GM18505 (cell line): Measurements from ENCODE around the gene TC2N.
"Not testable (repeated sequence)": the region's sequence is repeated elsewhere in the genome, so short reads cannot be mapped to it uniquely, and the experiment has no call there.

Experiments
- ATAC-seq: cut with Tn5 transposase; IDR thresholded peaks from one replicate; pipeline ENCODE4 v1.9.1; 2021; ENCODE audit not compliant: unreplicated experiment
- POLR2A ChIP-seq: IDR thresholded peaks from 4 replicates; pipeline ENCODE4 v1.6.1; 2011; ENCODE audit warnings: borderline replicate concordance; ENCODE audit not compliant: insufficient read depth, insufficient read length; ENCODE audit errors: extremely low read depth

The TC2N gene

GRCh38 chr14:91867316-91867988, at the start of gene TC2N:
Gene TC2N, minus strand, starts transcription at chr14:91867536. Its CDS starts 53,767 bp downstream, at chr14:91813769.
- TF ChIP-seq POLR2A, result no peak
- no peak for ATAC-seq

GRCh38 chr14:91912035-91912434, 44.7 kb upstream of the TC2N start:
- no peak for TF ChIP-seq POLR2A
- no peak for ATAC-seq

- no peak for TF ChIP-seq POLR2A
- no peak for ATAC-seq
Observed at GRCh38 chr14:91911474-91912032, 44.2 kb upstream of the TC2N start.

- TF ChIP-seq POLR2A, result no peak
- ATAC-seq, result no peak
Observed at GRCh38 chr14:91910196-91910595, 42.9 kb upstream of the TC2N start.

- TF ChIP-seq POLR2A, result no peak
- no peak for ATAC-seq
Observed at GRCh38 chr14:91906374-91906773, 39.0 kb upstream of the TC2N start.

GRCh38 chr14:91904956-91905645, 37.8 kb upstream of the TC2N start:
- no peak for ATAC-seq
- no peak for TF ChIP-seq POLR2A

- no peak for TF ChIP-seq POLR2A
Observed at GRCh38 chr14:91904483-91904882, 37.1 kb upstream of the TC2N start.

GRCh38 chr14:91903070-91903469, 35.7 kb upstream of the TC2N start:
- no peak for TF ChIP-seq POLR2A
- no peak for ATAC-seq

More at GRCh38 chr14:91904483-91904882, 37.1 kb upstream of the TC2N start:
- no peak for ATAC-seq

GRCh38 chr14:91902336-91902735, 35.0 kb upstream of the TC2N start:
- ATAC-seq, result no peak
- no peak for TF ChIP-seq POLR2A

- TF ChIP-seq POLR2A, result no peak
- ATAC-seq, result no peak
Observed at GRCh38 chr14:91901449-91902226, 34.3 kb upstream of the TC2N start.

- TF ChIP-seq POLR2A, result no peak
- no peak for ATAC-seq
Observed at GRCh38 chr14:91899806-91900205, 32.5 kb upstream of the TC2N start.

- no peak for TF ChIP-seq POLR2A
- ATAC-seq, result no peak
Observed at GRCh38 chr14:91899213-91899612, 31.9 kb upstream of the TC2N start.

GRCh38 chr14:91898372-91898771, 31.0 kb upstream of the TC2N start:
- no peak for ATAC-seq
- TF ChIP-seq POLR2A, result no peak

- ATAC-seq, result not testable (repeated sequence)
Observed at GRCh38 chr14:91897716-91898115, 30.4 kb upstream of the TC2N start.
